A673 (cell line): ENCODE results near the gene CSF2RB. TPM values are rescaled to one million over a fixed set of nuclear protein-coding genes. Genes with fewer than 3 reads are reported as not detected.

Experiments
- BruUV-seq: library from RNA; stranded (reverse); fragments of 400-500 nt; replicated peaks from 2 replicates; lab custom pipeline; 2021; lab: Mats Ljungman, UMichigan
- CTCF ChIA-PET: fragments of 300-600 bp; sonication (Branson Sonifier 250); formaldehyde crosslinking; loops from one replicate; lab custom pipeline; 2022; ENCODE audit warnings: antibody characterized with exemption; lab: Charles Lee
- POLR2A ChIA-PET: fragments of 300-600 bp; sonication (Branson Sonifier 250); formaldehyde crosslinking; loops from one replicate; lab custom pipeline; 2022; ENCODE audit warnings: antibody characterized with exemption; ENCODE audit not compliant: low non-redundant PET; lab: Charles Lee
- DNase-seq: peaks from one replicate; pipeline ENCODE4 v3.0.0-alpha.2; 2015; ENCODE audit warnings: low spot score
- H3K27ac ChIP-seq: fragments of 200-600 bp; sonication (generic); 2 replicates; pipeline ENCODE4 v1.5.1; 2016; ENCODE audit warnings: mixed run types, low read depth, mild to moderate bottlenecking, mixed read lengths, antibody characterized with exemption, low read length; ENCODE audit not compliant: poor library complexity, severe bottlenecking
- H3K27me3 ChIP-seq: fragments of 200-600 bp; sonication (generic); replicated peaks from 2 replicates; pipeline ENCODE4 v1.6.1; 2017; ENCODE audit warnings: mixed run types, low read depth, mild to moderate bottlenecking, mixed read lengths, antibody characterized with exemption, low read length; ENCODE audit not compliant: insufficient read depth, poor library complexity
- H3K36me3 ChIP-seq: fragments of 200-600 bp; sonication (generic); 2 replicates; pipeline ENCODE4 v1.6.1; 2016; ENCODE audit warnings: mixed run types, mild to moderate bottlenecking, mixed read lengths, antibody characterized with exemption, low read length; ENCODE audit not compliant: insufficient read depth, poor library complexity, severe bottlenecking
- H3K4me1 ChIP-seq: fragments of 200-600 bp; sonication (generic); 2 replicates; pipeline ENCODE4 v1.6.1; 2017; ENCODE audit warnings: mixed run types, mild to moderate bottlenecking, mixed read lengths, antibody characterized with exemption, low read length; ENCODE audit not compliant: insufficient read depth, poor library complexity, severe bottlenecking
- H3K4me3 ChIP-seq: fragments of 200-600 bp; sonication (generic); 2 replicates; pipeline ENCODE4 v1.5.1; 2016; ENCODE audit warnings: low read depth, mixed run types, mild to moderate bottlenecking, mixed read lengths, low read length; ENCODE audit not compliant: poor library complexity, severe bottlenecking
- H3K9me3 ChIP-seq: fragments of 200-600 bp; sonication (generic); 2 replicates; pipeline ENCODE4 v1.6.1; 2016; ENCODE audit warnings: mixed run types, low read depth, mild to moderate bottlenecking, mixed read lengths, antibody characterized with exemption, low read length; ENCODE audit not compliant: poor library complexity, severe bottlenecking
- EZH2 ChIP-seq: fragments of 200-600 bp; sonication (generic); IDR thresholded peaks from 2 replicates; pipeline ENCODE4 v1.6.1; 2017; ENCODE audit warnings: borderline replicate concordance, low read depth, mild to moderate bottlenecking, mixed read lengths, antibody characterized with exemption, low read length; ENCODE audit not compliant: poor library complexity, severe bottlenecking
- intact Hi-C: fragments of 100-400 bp; cut with micrococcal nuclease; formaldehyde crosslinking; loops from one replicate; pipeline ENCODE4 v1.10.0; 2022; ENCODE audit not compliant: unreplicated experiment
- total RNA-seq: library from RNA; stranded (reverse); gene quantifications from 2 replicates; pipeline ENCODE4 v1.2.3, GENCODE V29; 2021
- TF ChIP-seq, protein P1 (sequence below): fragments of 300-800, 200-600 bp; sonication (generic); conservative IDR thresholded peaks from 2 replicates; pipeline ENCODE4 v1.5.1; 2017; ENCODE audit warnings: low read depth, mild to moderate bottlenecking, antibody characterized with exemption, low read length, moderate library complexity, mixed read lengths

Gene CSF2RB
- total RNA-seq, 1 experiment from 2014 or later: not detected

DNA sequence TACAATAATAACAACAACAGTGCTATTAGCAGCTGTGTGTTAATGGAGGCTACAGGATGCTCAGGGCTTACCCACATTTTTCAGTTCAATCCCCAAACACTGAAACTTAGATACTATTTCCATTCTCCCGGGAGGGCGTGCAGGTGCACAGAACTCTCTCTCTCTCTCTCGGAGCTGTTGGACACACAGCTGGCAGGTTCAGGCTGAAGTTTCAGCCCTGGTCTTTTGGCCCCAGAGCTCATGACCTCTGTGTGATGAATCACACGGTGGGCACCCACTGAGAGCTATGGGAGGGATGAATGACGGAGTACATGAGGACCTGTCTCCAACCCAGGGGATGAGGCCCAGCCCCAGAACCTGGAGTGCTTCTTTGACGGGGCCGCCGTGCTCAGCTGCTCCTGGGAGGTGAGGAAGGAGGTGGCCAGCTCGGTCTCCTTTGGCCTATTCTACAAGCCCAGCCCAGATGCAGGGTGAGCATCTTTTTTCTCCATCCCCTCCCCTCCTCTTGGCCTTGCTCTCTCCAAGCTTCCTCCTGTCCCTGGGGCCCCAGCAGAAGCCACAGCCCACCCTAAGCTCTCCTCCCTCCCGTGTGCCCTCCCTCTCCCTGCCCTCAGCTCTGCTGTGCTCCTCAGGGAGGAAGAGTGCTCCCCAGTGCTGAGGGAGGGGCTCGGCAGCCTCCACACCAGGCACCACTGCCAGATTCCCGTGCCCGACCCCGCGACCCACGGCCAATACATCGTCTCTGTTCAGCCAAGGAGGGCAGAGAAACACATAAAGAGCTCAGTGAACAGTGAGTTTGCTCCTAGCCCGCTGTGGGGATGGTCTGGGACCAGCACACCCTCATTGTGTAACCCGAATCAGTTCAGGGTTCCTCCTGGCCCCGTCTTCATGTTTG, 16.9 kb downstream of the CSF2RB start:
- ChIA-PET CTCF (no interaction called here), POLR2A (interaction anchor here (0.6 kb wide), 1 partner anchor 93 kb away, joined by 3 read pairs; no protein-coding TSS in a partner anchor)
- no peak for DNase-seq
- Histone ChIP-seq H3K9me3 (no peaks in the 10 kb centered on the region), H3K4me3 (no peak overlapping the region), H3K4me1 (no peaks in the 10 kb centered on the region), H3K36me3 (no peaks in the 10 kb centered on the region), H3K27ac (no peak overlapping the region), H3K27me3 (peaks cover 37% of the 10 kb centered on the region)
- TF ChIP-seq, protein P1, sequence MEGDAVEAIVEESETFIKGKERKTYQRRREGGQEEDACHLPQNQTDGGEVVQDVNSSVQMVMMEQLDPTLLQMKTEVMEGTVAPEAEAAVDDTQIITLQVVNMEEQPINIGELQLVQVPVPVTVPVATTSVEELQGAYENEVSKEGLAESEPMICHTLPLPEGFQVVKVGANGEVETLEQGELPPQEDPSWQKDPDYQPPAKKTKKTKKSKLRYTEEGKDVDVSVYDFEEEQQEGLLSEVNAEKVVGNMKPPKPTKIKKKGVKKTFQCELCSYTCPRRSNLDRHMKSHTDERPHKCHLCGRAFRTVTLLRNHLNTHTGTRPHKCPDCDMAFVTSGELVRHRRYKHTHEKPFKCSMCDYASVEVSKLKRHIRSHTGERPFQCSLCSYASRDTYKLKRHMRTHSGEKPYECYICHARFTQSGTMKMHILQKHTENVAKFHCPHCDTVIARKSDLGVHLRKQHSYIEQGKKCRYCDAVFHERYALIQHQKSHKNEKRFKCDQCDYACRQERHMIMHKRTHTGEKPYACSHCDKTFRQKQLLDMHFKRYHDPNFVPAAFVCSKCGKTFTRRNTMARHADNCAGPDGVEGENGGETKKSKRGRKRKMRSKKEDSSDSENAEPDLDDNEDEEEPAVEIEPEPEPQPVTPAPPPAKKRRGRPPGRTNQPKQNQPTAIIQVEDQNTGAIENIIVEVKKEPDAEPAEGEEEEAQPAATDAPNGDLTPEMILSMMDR: no peak
- no peak for TF ChIP-seq EZH2
- intact Hi-C loops: no loop called here
- no TSS peak for BruUV-seq

GRCh38 chr22:36931446-36931845, 18.0 kb downstream of the CSF2RB start:
- H3K4me3 ChIP-seq: no peak overlapping the region
- ChIA-PET POLR2A (no interaction called here), CTCF (no interaction called here)
- no peak overlapping the region for H3K27ac ChIP-seq
- intact Hi-C loops: no loop called here
- no peak for DNase-seq
- BruUV-seq: no TSS peak
- H3K9me3 ChIP-seq: no peaks in the 10 kb centered on the region
- H3K4me1 ChIP-seq: no peaks in the 10 kb centered on the region
- no peaks in the 10 kb centered on the region for H3K36me3 ChIP-seq
- TF ChIP-seq, protein P1: no peak
- peaks cover 37% of the 10 kb centered on the region for H3K27me3 ChIP-seq

GRCh38 chr22:36933629-36934417, 20.4 kb downstream of the CSF2RB start:
- CTCF ChIA-PET: no interaction called here
- TF ChIP-seq, protein P1: no peak
- no peak for TF ChIP-seq EZH2

More at GRCh38 chr22:36933629-36934417, 20.4 kb downstream of the CSF2RB start:
- no peaks in the 10 kb centered on the region for H3K36me3 ChIP-seq
- intact Hi-C loops: no loop called here
- no peaks in the 10 kb centered on the region for H3K9me3 ChIP-seq
- no peak overlapping the region for H3K27ac ChIP-seq
- POLR2A ChIA-PET: no interaction called here
- H3K4me1 ChIP-seq: no peaks in the 10 kb centered on the region
- BruUV-seq: no TSS peak
- no peak for DNase-seq
- H3K27me3 ChIP-seq: peaks cover 24% of the 10 kb centered on the region
- H3K4me3 ChIP-seq: no peak overlapping the region
